ENCODE measurements around the gene FERMT3.

GRCh38 chr11:64204080-64204440 is 2.5 kb upstream of the FERMT3 start:
- TF ChIP-seq CTCF (IDR thresholded peaks at IDR 0.05), result no peak
- no peak for TF ChIP-seq POLR2AphosphoS5 (IDR thresholded peaks at IDR 0.05)
- no peak for TF ChIP-seq POLR2A (IDR thresholded peaks at IDR 0.05)
